GM18498 (cell line): ENCODE measurements around the gene CFAP70.

Source experiments
- ATAC-seq: cut with Tn5 transposase; IDR thresholded peaks from one replicate; pipeline ENCODE4 v1.9.1; 2021; ENCODE audit warnings: mild to moderate bottlenecking, moderate library complexity; ENCODE audit not compliant: unreplicated experiment

The CFAP70 gene

DNA sequence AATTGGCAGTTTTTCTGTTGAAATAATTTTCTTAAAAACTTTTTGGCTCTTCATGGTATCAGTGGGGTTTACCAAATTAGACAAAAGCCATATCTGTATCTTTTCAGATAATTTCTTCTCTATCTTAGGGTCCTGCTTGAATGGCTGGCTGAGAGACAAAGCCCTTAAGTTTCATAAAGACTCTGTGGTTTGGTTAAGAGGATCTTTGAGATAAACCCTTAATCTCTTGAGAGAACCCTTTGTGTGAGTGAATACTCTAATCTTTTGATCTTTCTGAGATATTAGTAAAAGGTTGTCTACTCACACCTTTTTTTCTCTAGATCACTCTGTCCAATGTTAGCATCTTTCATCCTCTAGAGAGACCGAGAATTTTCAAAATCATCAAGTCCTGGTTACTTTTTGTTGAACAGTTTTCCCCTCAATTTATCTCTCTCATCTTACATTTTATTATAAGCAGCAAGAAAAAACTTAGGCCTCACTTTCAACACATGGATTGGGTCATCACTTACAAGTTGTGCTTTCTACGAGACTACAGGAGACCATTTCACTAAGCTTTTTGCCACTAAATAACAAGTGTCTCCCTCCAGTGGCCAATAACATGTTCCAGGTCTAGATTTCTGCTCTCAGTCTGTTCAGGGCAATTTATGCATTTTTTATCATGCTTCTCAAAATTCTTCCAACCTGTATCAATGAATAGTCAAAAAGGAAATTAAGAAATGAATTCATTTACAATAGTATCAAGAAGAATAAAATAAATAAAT, 140.1 kb downstream of the CFAP70 start:
- ATAC-seq = no peak

- ATAC-seq = no peak
Observed at GRCh38 chr10:73217628-73218027, 141.0 kb downstream of the CFAP70 start.

DNA sequence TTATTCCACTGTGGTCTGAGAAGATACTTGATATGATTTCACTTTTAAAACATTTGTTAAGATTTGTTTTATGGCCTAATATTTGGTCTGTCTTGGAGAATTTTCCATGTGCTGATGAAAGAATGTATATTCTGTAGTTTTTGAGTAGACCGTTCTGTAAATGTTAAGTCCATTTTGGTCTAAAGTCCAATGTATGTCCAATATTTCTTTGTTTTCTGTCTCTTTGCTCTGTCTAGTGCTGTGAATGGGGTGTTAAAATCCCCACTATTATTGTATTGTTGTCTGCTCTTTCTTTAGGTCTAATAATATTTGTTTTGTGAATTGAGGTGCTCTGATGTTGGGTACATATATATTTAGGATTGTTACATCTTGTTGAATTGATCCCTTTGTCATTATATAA, 142.9 kb downstream of the CFAP70 start:
- no peak for ATAC-seq

GRCh38 chr10:73211106-73211811, 147.4 kb downstream of the CFAP70 start:
- no peak for ATAC-seq

GRCh38 chr10:73210395-73211105, 148.1 kb downstream of the CFAP70 start:
- ATAC-seq = no peak

DNA sequence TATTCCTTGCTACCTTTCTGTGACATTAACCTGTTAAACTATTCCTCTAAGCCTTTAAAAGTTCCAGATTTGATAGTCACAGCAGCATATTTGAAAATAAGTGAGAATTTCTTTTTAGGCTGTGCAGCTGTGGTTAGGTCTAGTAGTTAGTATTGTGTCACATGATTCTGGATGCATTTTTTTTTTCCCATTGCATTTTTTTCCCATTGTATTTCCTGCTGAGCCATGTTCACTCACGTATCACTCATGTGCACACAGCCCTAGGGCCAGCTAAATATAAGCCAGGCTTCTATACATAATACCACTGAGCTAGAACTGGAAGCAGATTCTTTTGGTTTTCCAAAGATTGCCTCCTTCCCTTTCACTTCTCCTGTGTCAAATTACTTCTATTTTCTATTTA, 149.0 kb downstream of the CFAP70 start:
- no peak for ATAC-seq

DNA sequence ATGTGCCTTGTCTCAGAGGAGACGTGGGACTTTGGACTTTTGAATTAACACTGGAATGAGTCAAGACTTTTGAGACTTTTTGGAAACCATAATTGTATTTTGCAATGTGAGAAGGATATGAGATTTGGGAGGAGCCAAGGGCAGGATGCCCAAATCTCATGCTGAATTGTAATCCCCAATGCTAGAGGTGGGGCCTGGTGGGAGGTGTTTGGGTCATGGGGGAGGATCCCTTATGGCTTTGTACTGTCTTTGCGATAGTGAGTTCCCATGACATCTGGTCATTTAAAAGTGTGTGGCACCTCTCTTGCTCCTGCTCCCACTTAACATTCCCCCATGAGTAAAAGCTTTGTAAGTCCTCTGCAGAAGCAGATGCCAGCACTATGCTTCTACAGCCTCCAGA, 150.8 kb downstream of the CFAP70 start:
- no peak for ATAC-seq

GRCh38 chr10:73206385-73206784, 152.3 kb downstream of the CFAP70 start:
- ATAC-seq = no peak

DNA sequence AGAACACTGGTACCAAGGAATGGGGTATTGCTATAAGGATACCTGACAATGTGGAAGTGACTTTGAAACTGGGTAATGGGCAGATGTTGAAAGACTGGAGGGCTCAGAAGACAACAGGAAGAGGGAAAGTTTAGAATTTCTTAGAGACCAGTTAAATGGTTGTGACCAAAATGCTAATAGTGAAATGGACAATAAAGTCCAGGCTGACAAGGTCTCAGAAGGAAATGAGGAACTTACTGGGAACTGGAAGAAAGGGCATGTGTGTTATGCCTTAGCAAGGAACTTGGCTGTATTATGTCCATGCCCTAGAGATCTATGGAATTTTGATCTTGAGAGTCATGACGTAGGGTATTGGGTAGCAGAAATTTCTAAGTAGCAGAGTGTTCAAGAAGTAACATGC, 152.8 kb downstream of the CFAP70 start:
- no peak for ATAC-seq

DNA sequence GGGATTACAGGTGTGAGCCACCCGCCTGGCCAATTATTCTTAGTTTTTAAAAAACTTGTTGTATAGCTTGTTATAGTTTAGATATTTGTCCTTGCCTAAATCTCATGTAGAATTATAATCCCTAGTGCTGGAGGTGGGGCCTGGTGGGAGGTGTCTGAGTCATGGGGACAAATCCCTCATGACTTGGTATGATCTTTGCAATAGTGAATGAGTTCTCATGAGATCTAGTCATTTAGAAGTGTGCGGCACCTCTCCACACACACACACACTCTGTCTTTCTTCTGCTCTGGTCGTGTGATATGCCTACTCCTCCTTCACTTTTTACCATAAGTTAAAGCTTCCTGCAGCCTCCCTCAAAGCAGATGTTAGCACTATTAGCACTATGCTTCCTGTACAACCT, 153.6 kb downstream of the CFAP70 start:
- ATAC-seq = no peak
